Duodenal mucosa (tissue), 2 donors: ENCODE results near the gene ITLN1.

Experiments used
- H3K27ac ChIP-seq: one replicate; pipeline ENCODE4 v1.7.0; 2013; ENCODE audit warnings: low read depth, low read length
- H3K27me3 ChIP-seq, 2 donors: one replicate each; pipeline ENCODE4 v1.7.0; 2013; ENCODE audit warnings: low read length in 2 of 2, control low read depth in 1 of 2; ENCODE audit not compliant: insufficient read depth in 2 of 2, control insufficient read depth in 1 of 2
- H3K36me3 ChIP-seq, 2 donors: one replicate each; pipeline ENCODE4 v1.7.0; 2013; ENCODE audit warnings: low read length in 2 of 2, control low read depth in 1 of 2; ENCODE audit not compliant: insufficient read depth in 2 of 2, control insufficient read depth in 1 of 2
- H3K4me1 ChIP-seq, 2 donors: one replicate each; pipeline ENCODE4 v1.7.0; 2013; ENCODE audit warnings: low read length in 2 of 2, control low read depth in 1 of 2; ENCODE audit not compliant: insufficient read depth in 2 of 2, control insufficient read depth in 1 of 2
- H3K4me3 ChIP-seq, 2 donors: one replicate each; pipeline ENCODE4 v1.7.0; 2013; ENCODE audit warnings: low read length in 2 of 2, low read depth in 1 of 2
- H3K9ac ChIP-seq, 2 donors: one replicate each; pipeline ENCODE4 v1.7.0; 2013; ENCODE audit warnings: low read length in 2 of 2, low read depth in 1 of 2
- H3K9me3 ChIP-seq, 2 donors: one replicate each; pipeline ENCODE4 v1.7.0; 2013; ENCODE audit warnings: low read length in 2 of 2, control low read depth in 1 of 2; ENCODE audit not compliant: control insufficient read depth in 1 of 2

ITLN1 gene

GRCh38 chr1:160841079-160841478 is 43.9 kb downstream of the ITLN1 start:
- H3K27me3 ChIP-seq = no peaks in the 10 kb centered on the region
- H3K27ac ChIP-seq = no peak overlapping the region
- no peaks in the 10 kb centered on the region for H3K9me3 ChIP-seq
- H3K4me1 ChIP-seq = peaks cover 9 to 19% of the 10 kb centered on the region in 2 donors
- H3K9ac ChIP-seq = no peak overlapping the region
- H3K36me3 ChIP-seq = no peaks in the 10 kb centered on the region
- no peak overlapping the region for H3K4me3 ChIP-seq

- no peak overlapping the region for H3K4me3 ChIP-seq
- no peaks in the 10 kb centered on the region for H3K36me3 ChIP-seq
- no peak overlapping the region for H3K27ac ChIP-seq
- H3K9ac ChIP-seq = no peak overlapping the region
- peaks cover 9 to 22% of the 10 kb centered on the region in 2 donors for H3K4me1 ChIP-seq
- no peaks in the 10 kb centered on the region for H3K27me3 ChIP-seq
- no peaks in the 10 kb centered on the region for H3K9me3 ChIP-seq
Observed at GRCh38 chr1:160839746-160840145, 45.2 kb downstream of the ITLN1 start.

GRCh38 chr1:160838888-160839287 is 46.1 kb downstream of the ITLN1 start:
- Histone ChIP-seq H3K27me3 (no peaks in the 10 kb centered on the region), H3K27ac (no peak overlapping the region), H3K36me3 (no peaks in the 10 kb centered on the region), H3K9me3 (no peaks in the 10 kb centered on the region), H3K4me1 (peaks cover 9 to 22% of the 10 kb centered on the region in 2 donors), H3K9ac (no peak overlapping the region), H3K4me3 (no peak overlapping the region)

- H3K27ac ChIP-seq = no peak overlapping the region
- peaks cover 9 to 22% of the 10 kb centered on the region in 2 donors for H3K4me1 ChIP-seq
- H3K9ac ChIP-seq = no peak overlapping the region
- H3K9me3 ChIP-seq = no peaks in the 10 kb centered on the region
- no peaks in the 10 kb centered on the region for H3K36me3 ChIP-seq
- no peaks in the 10 kb centered on the region for H3K27me3 ChIP-seq
- H3K4me3 ChIP-seq = no peak overlapping the region
Observed at GRCh38 chr1:160837558-160838205, 47.3 kb downstream of the ITLN1 start.

- peaks cover 9 to 22% of the 10 kb centered on the region in 2 donors for H3K4me1 ChIP-seq
Observed at GRCh38 chr1:160836981-160837557, 47.9 kb downstream of the ITLN1 start.

GRCh38 chr1:160836561-160836960 is 48.4 kb downstream of the ITLN1 start:
- Histone ChIP-seq H3K4me1 (peaks cover 9 to 22% of the 10 kb centered on the region in 2 donors), H3K9me3 (no peaks in the 10 kb centered on the region), H3K9ac (no peak overlapping the region), H3K36me3 (no peaks in the 10 kb centered on the region), H3K27me3 (no peaks in the 10 kb centered on the region), H3K4me3 (no peak overlapping the region), H3K27ac (no peak overlapping the region)

More at GRCh38 chr1:160836981-160837557, 47.9 kb downstream of the ITLN1 start:
- Histone ChIP-seq H3K27me3 (no peaks in the 10 kb centered on the region), H3K9me3 (no peaks in the 10 kb centered on the region), H3K27ac (no peak overlapping the region), H3K9ac (no peak overlapping the region), H3K4me3 (no peak overlapping the region), H3K36me3 (no peaks in the 10 kb centered on the region)

GRCh38 chr1:160835751-160836150 is 49.2 kb downstream of the ITLN1 start:
- peaks cover 9 to 22% of the 10 kb centered on the region in 2 donors for H3K4me1 ChIP-seq
- H3K27ac ChIP-seq = no peak overlapping the region
- H3K9ac ChIP-seq = no peak overlapping the region
- H3K27me3 ChIP-seq = no peaks in the 10 kb centered on the region
- H3K9me3 ChIP-seq = no peaks in the 10 kb centered on the region
- no peaks in the 10 kb centered on the region for H3K36me3 ChIP-seq
- no peak overlapping the region for H3K4me3 ChIP-seq

GRCh38 chr1:160834945-160835565 is 49.9 kb downstream of the ITLN1 start:
- Histone ChIP-seq H3K4me3 (no peak overlapping the region), H3K4me1 (peaks cover 9 to 22% of the 10 kb centered on the region in 2 donors), H3K9me3 (no peaks in the 10 kb centered on the region), H3K9ac (no peak overlapping the region), H3K36me3 (no peaks in the 10 kb centered on the region), H3K27ac (no peak overlapping the region), H3K27me3 (no peaks in the 10 kb centered on the region)

GRCh38 chr1:160830321-160831153 is 54.4 kb downstream of the ITLN1 start:
- no peaks in the 10 kb centered on the region for H3K9me3 ChIP-seq
- H3K9ac ChIP-seq = no peak overlapping the region
- H3K4me1 ChIP-seq = peaks cover 0 to 3% of the 10 kb centered on the region in 2 donors
- H3K36me3 ChIP-seq = no peaks in the 10 kb centered on the region
- no peak overlapping the region for H3K4me3 ChIP-seq
- H3K27ac ChIP-seq = no peak overlapping the region
- no peaks in the 10 kb centered on the region for H3K27me3 ChIP-seq

GRCh38 chr1:160829766-160830165 is 55.2 kb downstream of the ITLN1 start:
- Histone ChIP-seq H3K27me3 (no peaks in the 10 kb centered on the region), H3K9ac (no peak overlapping the region), H3K9me3 (no peaks in the 10 kb centered on the region), H3K4me1 (no peaks in the 10 kb centered on the region), H3K4me3 (no peak overlapping the region), H3K27ac (no peak overlapping the region), H3K36me3 (no peaks in the 10 kb centered on the region)
